GM19035 (cell line): ENCODE data around the gene RANBP17.
"Not testable (repeated sequence)": the region's sequence is repeated elsewhere in the genome, so short reads cannot be mapped to it uniquely, and the experiment has no call there.

Source experiments
- ATAC-seq: cut with Tn5 transposase; IDR thresholded peaks from one replicate; pipeline ENCODE4 v1.9.1; 2021; ENCODE audit not compliant: unreplicated experiment

RANBP17 gene

GRCh38 chr5:170861917-170862766 is at the start of gene RANBP17:
RANBP17 (plus strand) TSS chr5:170862018.
- ATAC-seq, result no peak

DNA sequence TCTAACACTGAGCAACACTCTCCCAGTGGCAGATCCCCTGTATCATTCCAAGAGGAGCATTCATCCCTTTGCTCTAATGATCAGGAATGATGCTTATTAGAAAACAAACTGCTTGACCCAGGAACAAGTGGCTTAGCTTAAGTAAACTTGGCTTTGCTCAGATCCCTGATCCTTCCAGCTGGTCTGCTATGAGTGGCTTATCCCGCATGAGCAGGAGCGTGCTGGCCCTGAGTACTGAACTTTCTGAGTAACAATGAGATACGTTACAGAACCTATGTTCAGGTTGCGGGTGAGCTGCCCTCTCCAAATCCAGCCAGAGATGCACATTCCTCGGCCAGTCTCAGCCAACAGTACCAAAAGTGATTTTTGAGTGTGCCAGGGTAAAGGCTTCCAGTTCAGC is 48.6 kb upstream of the RANBP17 start:
- no peak for ATAC-seq

DNA sequence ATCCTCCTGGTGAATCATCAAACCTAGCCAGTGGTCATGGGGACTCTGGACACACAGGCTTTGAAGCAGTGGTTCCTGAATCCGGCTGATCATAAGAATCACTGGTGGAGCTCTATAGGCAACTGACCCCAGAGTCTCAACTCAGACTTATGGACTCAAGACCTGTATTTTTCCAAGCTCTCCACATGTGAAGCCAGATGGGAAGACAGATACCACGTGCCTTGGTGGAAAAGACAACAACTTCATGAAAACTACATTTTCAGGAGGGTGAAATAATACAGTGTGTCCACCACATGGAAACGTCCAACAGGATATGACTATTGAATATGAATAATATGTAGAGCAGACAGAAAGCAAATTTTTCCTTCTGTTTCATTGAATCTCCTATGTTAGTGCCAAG is 44.6 kb upstream of the RANBP17 start:
- no peak for ATAC-seq

DNA sequence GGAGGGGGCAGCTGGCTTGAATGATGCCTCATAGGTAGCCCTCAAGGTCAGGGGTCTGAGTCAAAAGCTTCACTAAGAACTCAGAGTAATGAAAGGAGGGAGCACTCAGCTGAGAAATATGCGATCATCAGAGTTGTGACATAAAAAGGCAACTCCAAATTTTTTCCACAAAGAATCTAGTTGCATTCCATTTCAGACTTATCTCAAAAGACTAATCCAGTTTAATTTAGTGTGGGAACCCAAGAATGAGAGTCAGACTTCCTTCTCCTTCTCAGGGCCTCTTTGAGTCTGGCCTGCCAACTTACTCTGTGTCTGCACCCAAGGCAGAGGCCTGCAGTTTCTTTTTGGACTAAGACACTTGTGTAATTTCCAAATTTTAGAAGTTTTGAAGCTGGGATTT is 43.6 kb upstream of the RANBP17 start:
- no peak for ATAC-seq

DNA sequence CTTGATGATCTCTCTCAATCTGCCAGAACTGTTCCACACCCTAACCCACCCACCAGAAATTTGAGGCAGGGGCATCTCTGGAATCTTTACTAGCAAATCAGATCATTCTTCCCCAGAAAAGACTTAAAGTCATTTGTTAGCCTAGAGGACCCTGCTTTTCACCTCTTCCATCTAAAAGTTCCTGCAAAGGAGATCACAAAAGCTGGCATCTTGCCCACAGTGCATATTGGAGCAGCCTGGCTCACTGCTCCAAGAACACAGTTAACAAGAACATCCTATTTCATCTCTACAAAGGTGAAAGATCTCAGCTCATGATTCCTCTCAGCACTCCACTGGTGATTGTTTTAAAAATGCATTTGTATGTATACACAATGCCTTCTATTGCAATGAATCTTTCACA is 42.0 kb upstream of the RANBP17 start:
- ATAC-seq, result no peak

DNA sequence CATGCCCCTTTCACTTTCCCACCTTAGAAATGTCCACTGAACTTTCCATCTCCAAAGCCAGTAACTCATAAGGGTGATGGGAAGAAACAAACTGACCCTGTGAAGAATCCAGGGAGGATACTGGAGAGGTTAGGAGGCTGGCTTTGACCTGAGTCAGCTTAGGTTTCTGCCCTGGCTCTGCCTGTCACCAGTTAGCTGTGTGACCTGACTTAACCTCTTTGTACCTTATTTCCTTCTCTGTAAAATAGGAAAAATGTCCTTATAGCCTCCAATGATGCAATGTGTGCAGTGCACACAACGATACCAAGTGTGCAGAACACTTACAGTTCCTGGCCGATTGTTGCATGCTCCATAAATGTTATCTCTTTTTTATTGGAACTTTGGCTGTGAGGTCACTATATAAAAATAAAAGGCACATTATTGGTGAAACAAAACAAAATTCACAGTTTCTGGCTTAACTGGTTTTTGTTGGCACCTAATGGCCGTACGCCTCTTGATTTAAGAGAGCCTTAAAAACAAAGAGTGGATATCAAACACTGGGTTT is 40.5 kb upstream of the RANBP17 start:
- no peak for ATAC-seq

DNA sequence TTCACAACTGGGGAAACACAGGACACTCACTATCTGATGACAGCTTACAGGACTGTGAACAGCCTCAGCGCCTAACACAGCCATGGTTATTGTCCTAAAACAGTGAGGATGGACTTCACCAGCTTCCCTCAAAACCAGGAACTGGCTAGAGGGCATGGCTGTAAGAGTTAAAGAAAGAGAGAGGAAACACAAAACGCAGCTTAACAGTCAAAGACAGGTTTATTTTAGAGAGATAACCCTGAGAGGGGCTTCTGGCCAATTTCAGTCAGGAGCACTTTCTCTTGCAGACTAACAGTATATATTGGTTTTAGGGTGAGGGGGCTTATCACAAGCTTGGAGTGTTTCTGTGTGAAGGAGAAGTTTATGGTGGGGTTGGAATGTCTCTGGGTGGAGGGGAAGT is 35.7 kb upstream of the RANBP17 start:
- ATAC-seq, result no peak

- ATAC-seq, result no peak
These were observed 29.6 kb upstream of the RANBP17 start for GRCh38 chr5:170832241-170832640.

DNA sequence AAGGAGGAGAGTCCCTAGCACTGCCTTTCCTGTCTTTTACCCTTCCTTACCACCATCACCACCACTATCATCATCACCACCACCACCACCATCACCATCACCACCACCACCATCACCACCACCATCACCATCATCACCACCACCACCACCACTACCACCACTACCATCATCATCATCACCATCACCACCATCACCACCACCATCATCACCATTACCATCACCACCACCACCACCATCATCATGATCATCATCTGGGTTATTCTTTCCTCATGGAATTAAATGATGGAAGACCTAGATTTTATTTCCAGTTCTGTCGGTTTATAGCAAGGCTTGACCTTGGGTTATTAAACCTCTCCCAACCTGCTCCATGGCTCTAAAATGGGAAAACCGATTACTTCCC is 27.8 kb upstream of the RANBP17 start:
- ATAC-seq, result not testable (repeated sequence)

DNA sequence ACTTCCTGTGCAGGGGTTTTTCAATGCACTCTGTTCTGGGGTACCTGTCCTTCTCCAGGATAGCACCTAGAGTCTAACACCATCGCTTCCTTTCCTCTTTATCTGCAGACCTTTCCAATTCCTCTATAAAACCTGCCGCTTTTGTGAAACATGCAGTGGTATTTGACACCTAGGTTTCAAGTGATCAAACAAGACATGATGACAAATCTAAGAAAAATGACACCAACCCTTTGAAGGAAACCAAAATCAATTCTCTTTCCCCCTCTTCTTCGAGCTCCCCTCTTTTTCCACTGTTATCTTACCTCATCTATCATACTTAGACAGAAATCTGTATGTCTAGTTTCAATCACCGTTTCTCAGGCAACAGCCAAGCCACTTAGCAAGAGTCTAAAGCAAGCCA is 25.6 kb upstream of the RANBP17 start:
- ATAC-seq, result no peak

GRCh38 chr5:170843870-170844269 is 17.9 kb upstream of the RANBP17 start:
- no peak for ATAC-seq

GRCh38 chr5:170844651-170845050 is 17.2 kb upstream of the RANBP17 start:
- no peak for ATAC-seq

- ATAC-seq, result no peak
These were observed 15.4 kb upstream of the RANBP17 start for GRCh38 chr5:170846416-170846815.

- ATAC-seq, result no peak
These were observed 15.0 kb upstream of the RANBP17 start for GRCh38 chr5:170846846-170847245.

GRCh38 chr5:170848033-170848432 is 13.8 kb upstream of the RANBP17 start:
- ATAC-seq, result no peak

- ATAC-seq, result no peak
These were observed 12.4 kb upstream of the RANBP17 start for GRCh38 chr5:170849374-170849773.

DNA sequence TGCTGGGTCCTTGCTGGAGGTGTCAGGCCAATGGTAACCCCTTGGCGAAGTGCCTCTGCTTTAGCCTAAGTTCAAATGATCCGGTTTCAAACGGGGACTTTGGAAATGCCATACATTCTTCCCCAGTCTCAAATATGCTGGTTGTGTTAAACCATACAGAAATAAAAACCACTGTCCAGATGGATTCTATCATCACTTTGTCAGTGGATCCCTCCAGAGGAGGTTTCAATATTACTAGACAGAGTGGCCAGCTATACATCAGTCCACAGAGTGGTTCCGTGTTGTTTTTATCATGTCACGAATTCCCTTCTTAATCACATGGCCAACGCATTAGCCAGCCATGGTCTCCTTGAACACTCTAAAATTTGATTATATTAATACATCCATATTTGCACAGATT is 7.3 kb upstream of the RANBP17 start:
- no peak for ATAC-seq

- ATAC-seq, result no peak
These were observed 4.8 kb upstream of the RANBP17 start for GRCh38 chr5:170857066-170857465.

GRCh38 chr5:170860415-170860814 is 1.4 kb upstream of the RANBP17 start:
- no peak for ATAC-seq

GRCh38 chr5:170860818-170861666 is 776 bp upstream of the RANBP17 start:
- ATAC-seq, result no peak

DNA sequence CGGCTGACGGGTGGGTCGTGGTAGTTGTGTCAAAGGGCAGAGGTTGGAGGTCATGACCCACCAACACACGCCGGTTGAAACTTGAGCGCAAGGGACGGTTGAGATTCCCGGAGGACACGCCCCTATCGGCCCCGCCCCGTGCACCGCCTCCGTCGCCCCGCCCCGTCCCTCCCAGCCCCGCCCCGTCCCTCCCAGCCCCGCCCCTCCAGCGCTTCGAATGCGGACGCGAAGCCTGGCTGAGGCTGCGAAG is 226 bp upstream of the RANBP17 start:
- no peak for ATAC-seq

GRCh38 chr5:170863646-170864045 is 1.8 kb downstream of the RANBP17 start:
- no peak for ATAC-seq
